DND-41 (cell line): ENCODE measurements around the gene CEP78.

Experiments used
- ATAC-seq: fragments of 200-7000 bp; cut with Tn5 transposase; 3 replicates; pipeline ENCODE4 v1.9.1; 2021; ENCODE audit warnings: low read depth; ENCODE audit not compliant: insufficient read depth
- DNase-seq: peaks from one replicate; pipeline ENCODE4 v3.0.0-alpha.2; 2020
- H2AFZ ChIP-seq: 2 replicates; pipeline ENCODE4 v1.6.0; 2012; ENCODE audit warnings: low read depth, low read length
- H3K27ac ChIP-seq: 2 replicates; pipeline ENCODE4 v1.5.1; 2012; ENCODE audit warnings: low read length, inconsistent platforms
- H3K27me3 ChIP-seq: fragments of 200-600 bp; sonication (generic); 2 replicates; pipeline ENCODE4 v1.6.0; 2012; ENCODE audit warnings: low read length, mild to moderate bottlenecking, inconsistent platforms; ENCODE audit not compliant: insufficient read depth, poor library complexity
- H3K36me3 ChIP-seq: 2 replicates; pipeline ENCODE4 v1.5.1; 2012; ENCODE audit warnings: low read length, inconsistent platforms; ENCODE audit not compliant: insufficient read depth
- H3K4me1 ChIP-seq: 2 replicates; pipeline ENCODE4 v1.5.1; 2012; ENCODE audit warnings: mild to moderate bottlenecking, low read length; ENCODE audit not compliant: insufficient read depth
- H3K4me2 ChIP-seq: 2 replicates; pipeline ENCODE4 v1.6.0; 2012; ENCODE audit warnings: mild to moderate bottlenecking, moderate library complexity, low read length, inconsistent platforms; ENCODE audit not compliant: insufficient read depth
- H3K4me3 ChIP-seq, 2 experiments: fragments of 200-600 bp in 1 of 2; shearing (Covaris generic) in 1 of 2; 2 replicates each; pipeline ENCODE4 v1.5.1; 2012 to 2016; ENCODE audit warnings: inconsistent platforms in 2 of 2, low read length in 2 of 2, mild to moderate bottlenecking in 2 of 2, low read depth in 1 of 2, moderate library complexity in 1 of 2
- H3K79me2 ChIP-seq: 2 replicates; pipeline ENCODE4 v1.6.0; 2012; ENCODE audit warnings: low read length, inconsistent platforms; ENCODE audit not compliant: insufficient read depth
- H3K9ac ChIP-seq: 2 replicates; pipeline ENCODE4 v1.6.0; 2012; ENCODE audit warnings: low read depth, mild to moderate bottlenecking, inconsistent platforms, low read length, moderate library complexity
- H3K9me3 ChIP-seq: 2 replicates; pipeline ENCODE4 v1.5.1; 2012; ENCODE audit warnings: low read length, moderate library complexity, mild to moderate bottlenecking, inconsistent platforms; ENCODE audit not compliant: insufficient read depth, severe bottlenecking
- H4K20me1 ChIP-seq: 2 replicates; pipeline ENCODE4 v1.6.0; 2012; ENCODE audit warnings: low read length; ENCODE audit not compliant: insufficient read depth
- CTCF ChIP-seq: IDR thresholded peaks from 2 replicates; pipeline ENCODE4 v1.5.1; 2012; ENCODE audit warnings: borderline replicate concordance, low read length, moderate library complexity, mild to moderate bottlenecking; ENCODE audit not compliant: poor library complexity, severe bottlenecking; ENCODE audit errors: extremely low read depth
- EZH2 ChIP-seq: IDR thresholded peaks from 3 replicates; pipeline ENCODE4 v1.6.1; 2012; ENCODE audit warnings: borderline replicate concordance, low read depth, mild to moderate bottlenecking, moderate library complexity, low read length, inconsistent platforms; ENCODE audit not compliant: severe bottlenecking

CEP78 gene

DNA sequence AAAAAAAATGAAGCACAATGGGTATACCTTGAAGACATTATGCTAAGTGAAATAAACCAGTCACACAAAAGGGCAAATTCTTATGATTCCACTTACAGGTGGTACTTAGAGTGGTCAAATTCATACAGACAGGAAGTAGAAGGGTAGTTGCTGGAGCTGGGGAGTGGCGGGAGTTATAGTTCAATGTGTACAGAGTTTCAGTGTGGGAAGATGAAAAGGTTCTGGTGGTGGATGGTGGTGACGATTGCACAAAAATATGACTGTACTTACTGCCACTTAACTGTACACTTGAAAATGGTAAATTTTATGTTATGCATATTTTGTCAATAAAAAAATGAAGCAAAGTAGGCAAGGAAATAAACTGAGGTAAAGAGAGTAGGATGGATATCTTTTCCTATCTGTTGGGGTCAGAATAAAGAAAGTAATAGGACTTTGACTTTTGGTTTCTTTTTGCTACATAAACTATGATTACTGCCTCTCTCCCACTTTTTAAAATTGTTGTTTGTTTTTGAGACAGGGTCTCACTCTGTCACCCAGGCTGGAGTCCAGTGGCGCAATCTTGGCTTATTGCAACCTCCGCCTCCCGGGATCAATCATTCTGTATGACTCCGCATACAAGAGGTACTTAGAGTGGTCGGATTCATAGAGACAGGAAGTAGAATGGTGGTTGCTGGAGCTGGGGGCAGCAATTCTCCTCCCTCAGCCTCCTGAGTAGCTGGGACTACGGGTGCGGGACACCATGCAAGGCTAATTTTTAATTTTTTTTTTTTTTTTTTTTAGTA, 57.0 kb downstream of the CEP78 start:
- Histone ChIP-seq H3K27me3 (no peaks in the 10 kb centered on the region), H3K9me3 (no peaks in the 10 kb centered on the region), H3K27ac (no peak overlapping the region), H3K4me3 (no peak overlapping the region), H4K20me1 (no peaks in the 10 kb centered on the region), H3K4me1 (no peaks in the 10 kb centered on the region), H2AFZ (no peak overlapping the region), H3K9ac (no peak overlapping the region), H3K4me2 (no peak overlapping the region), H3K79me2 (no peaks in the 10 kb centered on the region), H3K36me3 (no peaks in the 10 kb centered on the region)
- DNase-seq (no peak), ATAC-seq (no peak)
- no peak for TF ChIP-seq CTCF
- TF ChIP-seq EZH2: no peak

DNA sequence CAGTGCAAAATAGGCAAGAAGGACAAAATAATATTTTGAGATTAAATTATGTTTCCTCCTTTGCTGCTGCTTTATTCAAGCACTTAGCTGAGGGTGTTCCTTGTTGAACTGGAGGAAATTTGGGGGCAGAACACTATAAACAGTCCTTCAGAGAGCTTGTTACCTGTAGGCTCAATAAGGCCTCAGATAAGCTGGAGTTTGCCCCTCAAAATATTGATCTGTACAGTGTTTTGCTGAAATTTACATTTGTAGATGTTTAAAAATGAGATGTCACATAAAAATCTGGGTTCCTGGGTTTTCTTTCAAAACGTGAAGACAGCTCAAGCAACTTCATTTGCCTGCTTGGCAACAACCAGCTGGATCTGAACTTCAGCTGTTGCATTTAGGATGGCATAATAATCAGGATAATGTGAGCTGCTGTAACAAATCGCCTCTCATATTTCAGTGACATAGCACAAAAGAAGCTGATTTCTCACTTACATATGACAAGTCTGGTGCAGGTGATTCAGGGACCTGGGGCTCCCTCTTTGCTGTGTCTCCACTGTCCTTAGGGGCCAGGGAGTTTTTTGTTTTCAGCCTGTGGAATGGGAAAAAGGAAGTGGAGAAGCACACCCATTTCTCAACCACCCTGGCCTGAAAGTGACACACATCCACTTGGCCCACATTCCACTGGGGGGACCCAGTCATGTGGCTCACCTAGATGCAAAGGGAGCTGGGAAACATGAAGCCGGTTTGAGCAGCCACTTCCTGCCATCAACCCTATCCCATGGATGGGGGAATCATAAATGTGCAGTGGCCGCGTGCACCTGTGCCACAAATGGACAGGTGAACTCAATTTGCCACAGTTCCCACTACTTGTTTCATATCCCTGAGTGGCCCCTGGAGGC, 58.7 kb downstream of the CEP78 start:
- Histone ChIP-seq H3K79me2 (no peaks in the 10 kb centered on the region), H4K20me1 (no peaks in the 10 kb centered on the region), H3K9me3 (no peaks in the 10 kb centered on the region), H3K27ac (no peak overlapping the region), H3K9ac (no peak overlapping the region), H3K4me1 (no peaks in the 10 kb centered on the region), H3K27me3 (no peaks in the 10 kb centered on the region), H3K4me3 (no peak overlapping the region), H3K4me2 (no peak overlapping the region), H2AFZ (no peak overlapping the region), H3K36me3 (no peaks in the 10 kb centered on the region)
- TF ChIP-seq CTCF: no peak
- no peak for TF ChIP-seq EZH2
- ATAC-seq (no peak), DNase-seq (no peak)

- H3K9ac ChIP-seq: no peak overlapping the region
- no peaks in the 10 kb centered on the region for H3K79me2 ChIP-seq
- no peak overlapping the region for H3K27ac ChIP-seq
- H3K4me1 ChIP-seq: no peaks in the 10 kb centered on the region
- H3K27me3 ChIP-seq: no peaks in the 10 kb centered on the region
- H4K20me1 ChIP-seq: no peaks in the 10 kb centered on the region
- H3K4me2 ChIP-seq: no peak overlapping the region
- no peak overlapping the region for H2AFZ ChIP-seq
- no peaks in the 10 kb centered on the region for H3K9me3 ChIP-seq
- no peak overlapping the region for H3K4me3 ChIP-seq
- TF ChIP-seq CTCF (no peak), EZH2 (no peak)
- H3K36me3 ChIP-seq: no peaks in the 10 kb centered on the region
- DNase-seq (no peak), ATAC-seq (no peak)
Observed at GRCh38 chr9:78295177-78295575, 59.3 kb downstream of the CEP78 start.
